MCF 10A (cell line): ENCODE data around the gene PER1. TPM values are rescaled to one million over a fixed set of nuclear protein-coding genes. Genes with fewer than 3 reads are reported as not detected.

Experiments
- BruUV-seq: library from RNA; stranded (reverse); fragments of 400-500 nt; replicated peaks from 2 replicates; lab custom pipeline; 2021; lab: Mats Ljungman, UMichigan
- CTCF ChIA-PET: fragments of 300-600 bp; sonication (Branson Sonifier 250); formaldehyde crosslinking; extraction: SDS; loops from one replicate; lab custom pipeline; 2021; ENCODE audit warnings: antibody characterized with exemption, inconsistent platforms; lab: Yijun Ruan, JAX
- POLR2A ChIA-PET: fragments of 300-600, 350-650 bp; sonication (Branson Sonifier 250); formaldehyde crosslinking; extraction: SDS; loops from one replicate; lab custom pipeline; 2020; ENCODE audit warnings: antibody characterized with exemption, inconsistent platforms; lab: Yijun Ruan, JAX
- DNase-seq: peaks from one replicate; pipeline ENCODE4 v3.0.0-alpha.2; 2018; ENCODE audit not compliant: unreplicated experiment
- H3K27ac Mint-ChIP-seq: one replicate; pipeline ENCODE4 v1.8.0; 2022; ENCODE audit warnings: mild to moderate bottlenecking, low read depth, mixed read lengths; ENCODE audit not compliant: unreplicated experiment
- H3K27me3 Mint-ChIP-seq: one replicate; pipeline ENCODE4 v1.8.0; 2022; ENCODE audit warnings: mixed read lengths; ENCODE audit not compliant: insufficient read depth, unreplicated experiment
- H3K36me3 Mint-ChIP-seq: one replicate; pipeline ENCODE4 v1.8.0; 2022; ENCODE audit warnings: mild to moderate bottlenecking, moderate library complexity, mixed read lengths; ENCODE audit not compliant: insufficient read depth, unreplicated experiment
- H3K4me1 Mint-ChIP-seq: one replicate; pipeline ENCODE4 v1.8.0; 2022; ENCODE audit warnings: mixed read lengths; ENCODE audit not compliant: insufficient read depth, unreplicated experiment
- H3K4me3 Mint-ChIP-seq: one replicate; pipeline ENCODE4 v1.8.0; 2022; ENCODE audit warnings: mild to moderate bottlenecking, moderate library complexity, mixed read lengths; ENCODE audit not compliant: unreplicated experiment
- H3K9me3 Mint-ChIP-seq: one replicate; pipeline ENCODE4 v1.8.0; 2022; ENCODE audit warnings: mixed read lengths; ENCODE audit not compliant: unreplicated experiment
- intact Hi-C: fragments of 100-400 bp; cut with micrococcal nuclease; formaldehyde crosslinking; loops from 2 replicates; pipeline ENCODE4 v1.14.1; 2022
- total RNA-seq: library from RNA; stranded (reverse); gene quantifications from 2 replicates; pipeline ENCODE4 v1.2.3, GENCODE V29; 2022
- TF ChIP-seq, protein P1 (sequence below): fragments of 200-600 bp; IDR thresholded peaks from one replicate; pipeline ENCODE4 v1.8.0; 2022; ENCODE audit warnings: antibody characterized with exemption, mild to moderate bottlenecking; ENCODE audit not compliant: unreplicated experiment

Gene PER1
- total RNA-seq, 1 experiment from 2014 or later, result 190 TPM

DNA sequence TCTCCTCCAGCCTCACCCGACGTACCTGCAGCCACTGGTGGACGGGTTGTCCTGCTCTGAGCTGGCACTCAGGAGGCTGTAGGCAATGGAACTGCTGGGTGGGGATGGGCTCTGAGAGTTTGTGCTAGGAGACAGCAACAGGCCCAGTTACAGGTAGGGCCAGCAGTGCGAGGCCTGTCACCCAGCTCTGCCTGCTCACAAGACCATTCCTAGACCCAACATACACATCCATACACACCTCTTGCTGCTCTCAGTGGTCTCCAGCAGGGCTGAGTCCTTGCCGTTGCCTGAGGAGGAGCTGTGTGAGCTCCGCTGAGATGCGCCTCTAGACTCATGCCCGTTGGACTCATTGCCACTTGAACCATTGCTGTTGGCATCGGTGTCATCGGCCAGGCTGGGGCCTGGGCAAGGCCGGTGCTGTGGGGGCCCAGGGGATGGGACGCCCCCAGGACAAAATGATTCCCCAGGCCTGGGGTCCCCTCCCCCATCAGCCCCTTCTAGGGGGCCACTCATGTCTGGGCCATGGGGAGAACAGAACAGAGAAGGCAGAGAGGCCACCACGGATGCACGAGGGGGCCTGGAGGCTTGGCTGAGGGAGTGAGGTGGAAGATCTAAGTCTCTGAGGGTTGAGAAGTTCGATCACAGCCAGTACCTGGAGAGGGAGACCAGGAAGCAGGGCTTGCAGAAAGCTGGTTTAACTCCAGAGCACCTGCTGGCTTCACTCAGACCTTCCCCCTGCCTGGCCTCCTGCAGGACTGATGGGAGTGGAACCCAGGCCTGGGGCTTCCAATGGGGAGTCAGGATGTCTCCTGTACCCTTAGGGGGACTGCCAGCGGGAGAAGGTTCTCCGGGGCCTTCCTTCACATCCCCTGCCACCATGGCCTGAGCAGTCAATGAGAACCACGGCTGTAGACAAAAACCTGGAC, 1.7 kb downstream of the PER1 start:
- BruUV-seq, result no TSS peak
- Mint-ChIP-seq H3K4me1 (peaks cover 33% of the 10 kb centered on the region), H3K4me3 (no peak overlapping the region), H3K27me3 (no peaks in the 10 kb centered on the region), H3K36me3 (no peaks in the 10 kb centered on the region), H3K9me3 (no peaks in the 10 kb centered on the region), H3K27ac (no peak overlapping the region)
- no peak for DNase-seq
- ChIA-PET POLR2A (interaction anchor here (0.6 to 16.5 kb wide), 14 partner anchors 10 to 293 kb away, joined by 3 to 429 read pairs (median 4); partner anchors contain the start of genes ALOXE3, NAA38, SLC25A35 and TMEM107), CTCF (interaction anchor here (1.2 to 1.5 kb wide), 3 partner anchors 11 to 31 kb away, joined by 5 to 13 read pairs (median 6); no protein-coding TSS in a partner anchor)
- TF ChIP-seq, protein P1, sequence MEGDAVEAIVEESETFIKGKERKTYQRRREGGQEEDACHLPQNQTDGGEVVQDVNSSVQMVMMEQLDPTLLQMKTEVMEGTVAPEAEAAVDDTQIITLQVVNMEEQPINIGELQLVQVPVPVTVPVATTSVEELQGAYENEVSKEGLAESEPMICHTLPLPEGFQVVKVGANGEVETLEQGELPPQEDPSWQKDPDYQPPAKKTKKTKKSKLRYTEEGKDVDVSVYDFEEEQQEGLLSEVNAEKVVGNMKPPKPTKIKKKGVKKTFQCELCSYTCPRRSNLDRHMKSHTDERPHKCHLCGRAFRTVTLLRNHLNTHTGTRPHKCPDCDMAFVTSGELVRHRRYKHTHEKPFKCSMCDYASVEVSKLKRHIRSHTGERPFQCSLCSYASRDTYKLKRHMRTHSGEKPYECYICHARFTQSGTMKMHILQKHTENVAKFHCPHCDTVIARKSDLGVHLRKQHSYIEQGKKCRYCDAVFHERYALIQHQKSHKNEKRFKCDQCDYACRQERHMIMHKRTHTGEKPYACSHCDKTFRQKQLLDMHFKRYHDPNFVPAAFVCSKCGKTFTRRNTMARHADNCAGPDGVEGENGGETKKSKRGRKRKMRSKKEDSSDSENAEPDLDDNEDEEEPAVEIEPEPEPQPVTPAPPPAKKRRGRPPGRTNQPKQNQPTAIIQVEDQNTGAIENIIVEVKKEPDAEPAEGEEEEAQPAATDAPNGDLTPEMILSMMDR, result no peak
- intact Hi-C loops, result no loop called here

DNA sequence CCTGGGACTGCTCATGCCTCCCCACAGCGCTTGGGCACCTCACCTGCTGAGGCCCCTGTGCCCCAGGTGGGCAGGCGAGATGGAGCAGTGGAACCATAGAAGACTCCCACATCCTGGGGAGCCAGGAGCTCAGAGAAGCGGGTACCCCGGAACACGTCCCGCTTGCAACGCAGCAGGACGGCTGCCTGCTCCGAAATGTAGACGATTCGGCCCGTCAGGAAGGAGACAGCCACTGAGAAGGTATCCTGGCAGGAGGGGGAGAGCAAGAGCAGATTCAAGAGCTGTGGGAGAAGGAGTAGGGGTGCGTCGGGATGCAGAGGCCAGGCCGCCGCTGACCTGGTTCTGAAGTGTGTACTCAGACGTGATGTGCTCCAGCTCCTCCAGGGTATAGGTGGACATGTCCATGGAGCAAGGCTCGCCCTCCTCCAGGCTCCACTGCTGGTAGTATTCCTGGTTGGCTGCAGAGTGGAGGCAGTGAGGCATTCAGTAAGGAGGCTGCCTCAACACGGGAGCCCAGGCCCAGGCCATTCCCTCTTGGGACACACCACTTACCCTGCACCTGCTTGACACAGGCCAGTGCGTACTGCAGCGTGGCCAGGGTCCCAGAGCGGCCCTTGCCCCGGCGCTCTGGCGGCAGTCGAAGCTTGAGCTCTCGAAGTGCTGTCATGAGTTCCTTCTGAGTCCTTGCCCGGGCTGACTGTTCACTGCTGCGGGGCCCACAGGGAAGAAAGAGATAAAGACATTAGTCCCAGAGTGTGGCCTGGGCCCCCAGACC, 2.6 kb downstream of the PER1 start:
- no peak for DNase-seq
- H3K27me3 Mint-ChIP-seq, result no peaks in the 10 kb centered on the region
- BruUV-seq, result no TSS peak
- ChIA-PET CTCF (interaction anchor here (0.6 to 1.4 kb wide), 3 partner anchors 9 to 92 kb away, joined by 3 to 13 read pairs (median 3); no protein-coding TSS in a partner anchor), POLR2A (interaction anchor here (1.1 to 16.5 kb wide), 5 partner anchors 11 to 74 kb away, joined by 3 to 429 read pairs (median 7); partner anchors contain the start of gene ALOXE3)
- intact Hi-C loops, result no loop called here
- H3K36me3 Mint-ChIP-seq, result no peaks in the 10 kb centered on the region
- TF ChIP-seq, protein P1, result no peak
- H3K27ac Mint-ChIP-seq, result no peak overlapping the region
- no peaks in the 10 kb centered on the region for H3K9me3 Mint-ChIP-seq
- peaks cover 33% of the 10 kb centered on the region for H3K4me1 Mint-ChIP-seq
- peak overlapping the region; percentile 31 for H3K4me3 Mint-ChIP-seq

DNA sequence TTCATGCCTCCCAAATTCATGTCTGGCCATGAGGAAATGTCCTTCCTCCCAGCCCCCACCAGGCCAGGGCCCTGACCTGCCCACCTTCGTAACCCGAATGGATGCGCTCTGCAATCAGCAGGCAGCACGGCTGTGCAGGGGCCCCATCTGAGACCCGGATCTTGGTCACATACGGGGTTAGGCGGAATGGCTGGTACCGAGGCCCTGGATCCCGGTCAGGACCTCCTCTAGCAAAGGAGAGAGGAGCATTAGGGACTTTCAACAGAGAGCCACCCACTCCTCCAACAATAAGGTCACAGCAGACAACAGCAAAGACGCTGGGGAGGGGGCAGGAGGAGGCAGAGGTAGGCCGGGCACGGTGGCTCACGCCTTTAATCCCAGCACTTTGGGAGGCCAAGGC, 3.6 kb downstream of the PER1 start:
- CTCF ChIA-PET, result interaction anchor here (1.1 kb wide), 1 partner anchor 10 kb away, joined by 4 read pairs; no protein-coding TSS in a partner anchor
- Mint-ChIP-seq H3K27me3 (no peaks in the 10 kb centered on the region), H3K4me3 (no peak overlapping the region), H3K36me3 (no peaks in the 10 kb centered on the region), H3K4me1 (peaks cover 25% of the 10 kb centered on the region), H3K27ac (peak overlapping the region; percentile 16), H3K9me3 (no peaks in the 10 kb centered on the region)
- DNase-seq, result no peak
- BruUV-seq, result no TSS peak
- TF ChIP-seq, protein P1, result no peak
- intact Hi-C loops, result no loop called here
- POLR2A ChIA-PET, result interaction anchor here (0.7 to 16.5 kb wide), 5 partner anchors 8 to 75 kb away, joined by 3 to 429 read pairs (median 7); no protein-coding TSS in a partner anchor
